ENCODE measurements around the gene PLIN3.
"Not testable (repeated sequence)": the region's sequence is repeated elsewhere in the genome, so short reads cannot be mapped to it uniquely, and the experiment has no call there.

Gene PLIN3, protein sequence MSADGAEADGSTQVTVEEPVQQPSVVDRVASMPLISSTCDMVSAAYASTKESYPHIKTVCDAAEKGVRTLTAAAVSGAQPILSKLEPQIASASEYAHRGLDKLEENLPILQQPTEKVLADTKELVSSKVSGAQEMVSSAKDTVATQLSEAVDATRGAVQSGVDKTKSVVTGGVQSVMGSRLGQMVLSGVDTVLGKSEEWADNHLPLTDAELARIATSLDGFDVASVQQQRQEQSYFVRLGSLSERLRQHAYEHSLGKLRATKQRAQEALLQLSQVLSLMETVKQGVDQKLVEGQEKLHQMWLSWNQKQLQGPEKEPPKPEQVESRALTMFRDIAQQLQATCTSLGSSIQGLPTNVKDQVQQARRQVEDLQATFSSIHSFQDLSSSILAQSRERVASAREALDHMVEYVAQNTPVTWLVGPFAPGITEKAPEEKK

DNA sequence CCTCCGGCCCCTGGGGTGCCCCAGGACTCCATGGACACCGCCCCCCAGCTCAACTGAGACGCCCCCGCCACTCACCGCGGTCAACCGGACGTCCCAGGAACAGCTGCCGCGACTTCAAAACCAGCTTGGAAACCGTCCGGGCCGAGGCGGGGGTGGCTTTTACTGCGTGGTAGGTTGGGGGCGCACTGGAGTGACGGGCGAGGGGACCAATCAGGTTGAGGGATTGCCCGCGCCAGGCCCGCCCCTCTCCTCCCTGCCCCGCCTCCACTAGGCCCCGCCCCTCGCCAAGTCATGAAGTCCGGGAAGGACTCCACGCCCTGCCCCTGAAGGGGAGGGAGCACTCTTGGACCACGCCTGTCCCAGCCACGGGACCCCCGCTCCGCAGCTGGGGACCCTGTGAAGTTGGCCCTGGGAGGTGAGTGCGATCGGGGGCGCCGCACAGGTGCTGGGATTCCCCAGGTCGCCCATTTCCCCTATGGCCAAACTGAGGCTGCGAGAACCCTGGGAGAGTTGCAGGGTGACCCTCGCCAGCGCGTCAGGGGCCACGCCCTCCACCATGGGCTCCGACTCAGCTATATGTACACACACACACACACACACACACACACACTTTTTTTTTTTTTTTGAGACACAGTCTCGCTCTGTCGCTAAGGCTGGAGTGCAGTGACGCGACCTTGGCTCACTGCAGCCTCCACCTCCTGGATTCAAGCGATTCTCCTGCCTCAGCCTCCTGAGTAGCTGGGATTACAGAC is at the start of gene PLIN3:
Gene PLIN3 (minus strand): TSS at position 134 of the 752 bp plus-strand sequence. CDS start 6,273 bp downstream, outside the sequence.
- DNase-seq (ENCODE audit: low read depth) = peak; percentile 78

DNA sequence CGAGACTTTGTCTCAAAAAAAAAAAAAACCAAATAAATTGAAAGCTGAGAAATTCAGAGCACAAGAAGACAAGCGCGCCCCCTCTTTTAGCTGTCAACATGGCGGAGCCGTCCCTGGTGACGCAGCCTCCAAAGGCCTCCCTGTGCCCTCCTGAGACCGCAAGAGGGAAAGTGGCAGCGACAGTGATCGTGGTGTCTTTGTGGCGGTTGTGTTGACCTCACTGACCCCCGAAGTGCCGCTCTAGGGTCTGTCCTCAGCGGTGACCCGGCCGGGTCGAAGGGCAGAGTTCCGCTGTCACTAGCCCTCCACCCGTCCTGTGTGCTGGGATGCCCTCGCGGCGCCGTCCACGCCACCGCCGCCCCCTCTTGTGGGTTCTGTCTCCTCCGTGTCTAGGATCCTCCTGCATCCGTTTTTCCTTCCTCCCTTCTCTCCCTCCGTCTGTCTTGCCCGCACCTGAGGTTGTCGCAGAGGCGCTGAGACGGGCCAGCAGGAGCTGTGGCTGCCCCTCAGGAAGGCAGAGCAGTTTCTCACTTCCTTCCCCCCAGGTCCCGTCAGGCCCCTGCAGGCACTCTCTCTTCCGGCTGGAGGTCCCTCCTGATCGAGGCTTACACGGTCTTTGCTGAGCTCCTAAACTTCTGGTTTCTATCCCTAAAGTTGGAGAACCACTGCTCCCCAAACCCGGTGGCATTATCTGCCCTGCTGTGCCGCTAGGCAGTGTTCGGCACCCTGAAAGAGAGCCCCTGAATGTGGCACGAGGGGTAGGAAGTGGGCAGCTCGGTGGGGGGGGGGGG is 49.0 kb upstream of the PLIN3 start:
- peak; percentile 28 for DNase-seq (ENCODE audit: low read depth)

DNA sequence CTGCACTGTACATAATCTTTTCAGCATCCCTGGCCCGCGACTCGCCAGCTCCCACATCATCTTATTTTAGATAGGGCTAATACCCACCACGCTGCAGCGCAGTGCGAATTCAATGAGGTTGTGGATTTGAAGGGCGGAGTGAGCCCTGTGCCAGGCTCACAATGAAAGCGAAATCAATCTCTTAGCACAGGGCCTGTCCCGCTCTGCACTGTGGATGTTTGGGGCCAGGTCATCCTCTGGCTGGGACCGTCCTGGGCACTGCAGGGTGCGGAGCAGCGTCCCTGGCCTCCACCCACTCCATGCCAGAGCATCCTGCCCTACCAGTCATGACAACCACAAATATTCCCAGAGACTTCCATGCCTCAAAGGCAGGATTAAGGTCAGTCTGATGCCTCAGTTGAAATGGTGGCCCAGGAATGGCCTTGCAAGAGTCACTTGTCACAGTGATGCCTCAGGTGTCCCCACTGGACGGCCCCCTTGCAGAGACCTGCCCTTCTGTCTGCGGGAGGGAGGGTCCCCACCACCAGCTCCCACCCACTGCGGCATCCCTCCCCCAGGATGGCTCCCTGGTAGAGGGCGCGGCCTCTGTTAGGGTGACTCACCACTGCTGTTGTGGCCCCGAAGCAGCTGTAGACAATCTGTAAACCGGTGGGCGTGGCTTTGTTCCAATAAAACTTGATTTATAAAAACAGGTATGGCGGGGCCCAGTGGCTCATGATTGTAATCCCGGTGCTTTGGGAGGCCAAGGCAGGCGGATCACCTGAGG is 47.5 kb upstream of the PLIN3 start:
- peak; percentile 65 for DNase-seq (ENCODE audit: low read depth)

DNA sequence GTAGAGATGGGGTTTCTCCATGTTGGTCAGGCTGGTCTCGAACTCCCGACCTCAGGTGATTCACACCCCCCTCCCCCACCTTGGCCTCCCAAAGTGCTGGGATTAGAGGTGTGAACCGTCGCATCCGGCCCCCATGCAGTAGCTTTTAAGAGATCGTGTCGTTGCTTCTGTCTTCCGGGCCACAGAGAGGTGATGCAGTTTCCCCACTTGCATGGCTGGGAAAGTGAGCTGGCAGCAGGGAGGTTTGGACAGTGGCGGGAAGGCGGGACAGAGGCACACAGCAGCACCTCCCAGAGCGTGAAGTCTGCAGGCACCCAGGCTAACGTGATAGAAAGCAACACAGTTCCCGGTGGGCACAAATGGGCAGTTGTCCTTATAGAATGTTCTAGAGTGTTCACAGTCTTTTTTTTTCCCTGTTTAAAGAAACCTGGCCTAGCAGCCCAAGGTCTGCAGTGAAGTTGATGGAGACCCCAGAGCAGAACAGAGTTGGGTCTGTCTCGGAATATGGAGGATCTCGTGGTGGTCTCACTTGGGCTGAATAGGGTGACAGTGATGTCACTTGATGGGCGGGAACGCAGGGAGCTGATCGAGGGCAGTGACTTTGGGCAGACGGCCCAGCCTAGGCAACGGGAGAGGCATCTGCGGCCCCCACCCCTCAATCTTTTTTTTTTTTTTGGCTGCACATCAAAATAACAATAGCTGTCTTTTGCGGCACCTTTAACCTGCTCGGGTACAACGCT is 46.7 kb upstream of the PLIN3 start:
- DNase-seq (ENCODE audit: low read depth) = peak; percentile 14

- peak; percentile 48 for DNase-seq (ENCODE audit: low read depth)
These were observed 44.6 kb upstream of the PLIN3 start for GRCh38 chr19:4911786-4912672.

DNA sequence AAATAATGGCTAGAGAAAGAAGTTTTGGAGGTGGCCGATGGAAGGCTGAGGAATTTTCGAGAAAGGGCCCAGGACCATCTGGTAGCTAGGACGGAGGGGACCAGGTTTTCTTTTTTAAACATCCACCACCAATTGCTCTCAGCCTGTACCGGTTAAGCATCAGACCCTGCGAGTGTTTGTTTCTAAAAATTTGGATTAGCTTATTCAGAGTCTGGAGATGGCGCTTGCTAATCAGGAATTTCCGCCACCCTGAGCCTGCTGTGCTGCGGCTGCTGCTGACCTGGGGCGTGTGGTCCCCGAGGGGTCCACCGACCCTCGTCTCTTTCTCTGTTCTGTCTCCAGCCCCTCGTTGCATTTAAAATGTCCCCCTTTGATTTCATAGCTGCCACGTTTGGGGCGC is 43.8 kb upstream of the PLIN3 start:
- DNase-seq (ENCODE audit: low read depth) = no peak

- no peak for DNase-seq (ENCODE audit: low read depth)
These were observed 43.3 kb upstream of the PLIN3 start for GRCh38 chr19:4910594-4911281.

- DNase-seq (ENCODE audit: low read depth) = peak; percentile 87
These were observed 42.6 kb upstream of the PLIN3 start for GRCh38 chr19:4909897-4910593.

DNA sequence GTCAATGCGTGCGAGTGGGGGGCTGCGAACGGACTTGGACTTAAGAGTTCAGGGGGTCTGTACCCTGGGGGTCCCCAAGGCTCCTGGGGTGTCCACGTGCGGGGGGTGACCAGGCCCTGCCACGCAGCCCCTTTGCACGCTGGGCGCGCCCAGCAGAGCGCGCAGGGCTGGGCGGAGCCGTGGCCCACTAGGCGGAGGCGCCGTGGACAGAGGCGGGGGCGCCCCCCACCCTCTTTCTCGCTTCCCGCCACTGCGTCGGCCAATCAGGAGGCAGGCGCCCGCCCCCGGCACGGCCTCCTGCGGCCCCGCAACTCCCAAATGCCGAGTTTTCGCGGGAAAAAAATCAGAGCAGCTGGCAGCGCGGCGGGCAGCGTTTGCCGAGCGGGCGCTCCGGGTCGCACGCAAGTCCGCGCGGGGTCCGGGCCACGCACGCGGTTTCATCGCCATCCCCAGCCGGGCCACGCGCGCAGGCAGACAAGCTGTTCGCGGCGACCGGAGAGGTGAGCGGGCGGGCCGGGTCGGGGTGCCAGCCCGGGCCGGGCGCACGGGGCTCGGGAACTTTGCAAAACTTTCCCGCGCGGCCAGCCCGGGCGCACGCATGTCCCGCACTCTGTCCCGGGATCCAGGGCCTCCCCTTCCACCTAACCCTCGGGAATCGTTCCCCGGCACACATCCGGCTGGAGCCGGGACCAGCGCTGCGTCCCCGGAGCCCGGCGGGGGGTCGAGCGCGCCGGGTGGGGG is 41.9 kb upstream of the PLIN3 start, which contains the start of gene UHRF1:
Gene UHRF1 (plus strand): TSS at position 346 of the 741 bp plus-strand sequence. CDS start 1,385 bp downstream, outside the sequence.
- no peak for DNase-seq (ENCODE audit: low read depth)

- DNase-seq (ENCODE audit: low read depth) = no peak
These were observed 41.3 kb upstream of the PLIN3 start for GRCh38 chr19:4908781-4909155.

DNA sequence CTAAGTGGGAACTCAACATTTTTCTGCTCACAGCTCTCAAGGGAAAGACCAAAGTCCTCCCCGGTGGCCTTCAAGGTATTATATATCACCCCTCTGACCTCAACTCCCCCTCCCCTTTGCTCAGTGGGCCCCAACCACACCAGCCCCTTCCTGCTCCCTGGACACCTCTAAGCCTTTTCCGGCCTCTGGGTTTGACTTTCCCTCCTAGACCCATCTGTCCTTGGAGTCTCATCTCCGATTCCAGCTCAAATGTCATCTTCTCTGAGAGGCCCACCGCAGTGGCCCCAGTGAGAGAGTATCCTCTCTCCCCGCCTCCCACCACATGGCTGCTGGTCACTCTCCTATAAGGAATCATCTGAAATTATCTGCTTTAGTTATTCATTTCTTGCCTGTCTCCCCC is 40.9 kb upstream of the PLIN3 start:
- DNase-seq (ENCODE audit: low read depth) = no peak

- no peak for DNase-seq (ENCODE audit: low read depth)
These were observed 39.5 kb upstream of the PLIN3 start for GRCh38 chr19:4906963-4907362.

- no peak for DNase-seq (ENCODE audit: low read depth)
These were observed 37.0 kb upstream of the PLIN3 start for GRCh38 chr19:4904481-4904880.

DNA sequence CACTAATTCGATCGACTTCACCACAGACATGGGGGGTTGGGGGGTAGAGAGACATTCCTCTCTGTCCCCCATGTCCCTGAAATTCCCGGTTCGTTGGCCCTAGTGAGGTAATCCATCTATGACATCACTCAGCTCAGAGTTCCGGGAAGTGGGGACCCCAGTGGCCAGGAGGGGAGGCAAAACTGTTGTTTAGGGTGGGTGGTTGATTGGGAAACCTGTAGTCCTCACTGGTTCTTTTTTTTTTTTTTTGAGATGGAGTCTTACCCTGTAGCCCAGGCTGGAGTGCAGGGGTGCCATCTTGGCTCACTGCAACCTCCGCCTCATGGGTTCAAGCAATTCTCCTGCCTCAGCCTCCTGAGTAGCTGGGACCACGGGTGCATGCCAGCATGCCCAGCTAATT is 35.3 kb upstream of the PLIN3 start, which contains the start of gene ARRDC5:
Gene ARRDC5 (minus strand): TSS at position 101 of the 400 bp plus-strand sequence. CDS start 71 bp downstream, at position 30.
- no peak for DNase-seq (ENCODE audit: low read depth)

DNA sequence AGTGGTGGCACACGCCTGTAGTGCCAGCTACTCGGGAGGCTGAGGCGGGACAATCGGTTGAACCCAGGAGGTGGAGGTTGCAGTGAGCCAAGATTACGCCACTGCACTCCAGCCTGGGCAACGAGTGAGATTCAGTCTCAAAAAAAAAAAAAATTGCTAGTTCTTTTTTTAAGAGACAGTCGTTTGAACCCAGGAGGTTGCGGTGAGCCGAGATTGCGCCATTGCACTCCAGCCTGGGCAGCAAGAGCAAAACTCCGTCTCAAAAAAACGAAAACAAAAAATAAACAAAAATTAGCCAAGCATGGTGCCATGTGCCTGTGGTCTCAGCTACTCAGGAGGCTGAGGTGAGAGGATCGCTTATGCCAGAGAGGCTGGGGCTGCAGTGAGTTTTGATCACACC is 33.4 kb upstream of the PLIN3 start:
- not testable (repeated sequence) for DNase-seq (ENCODE audit: low read depth)

DNA sequence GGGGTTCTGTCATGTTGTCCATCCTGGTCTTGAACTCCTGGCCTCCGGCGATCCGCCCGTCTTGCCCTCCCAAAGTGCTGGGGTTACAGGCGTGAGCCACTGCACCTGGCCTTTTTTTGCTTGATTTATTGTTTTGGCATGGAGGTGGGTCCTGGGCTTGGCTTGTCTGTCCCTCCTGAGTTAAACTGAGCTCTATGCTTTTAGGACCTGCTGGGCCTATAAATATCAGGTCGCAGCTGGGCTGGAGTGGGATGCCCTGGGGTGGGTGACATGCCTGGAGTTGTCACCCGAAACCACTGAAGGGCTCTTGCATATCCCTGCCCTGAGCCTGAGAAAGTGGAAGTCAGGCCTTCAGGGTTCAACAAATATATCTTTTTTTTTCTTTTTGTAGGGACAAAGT is 29.7 kb upstream of the PLIN3 start:
- no peak for DNase-seq (ENCODE audit: low read depth)

- DNase-seq (ENCODE audit: low read depth) = no peak
These were observed 28.9 kb upstream of the PLIN3 start for GRCh38 chr19:4896372-4896771.

DNA sequence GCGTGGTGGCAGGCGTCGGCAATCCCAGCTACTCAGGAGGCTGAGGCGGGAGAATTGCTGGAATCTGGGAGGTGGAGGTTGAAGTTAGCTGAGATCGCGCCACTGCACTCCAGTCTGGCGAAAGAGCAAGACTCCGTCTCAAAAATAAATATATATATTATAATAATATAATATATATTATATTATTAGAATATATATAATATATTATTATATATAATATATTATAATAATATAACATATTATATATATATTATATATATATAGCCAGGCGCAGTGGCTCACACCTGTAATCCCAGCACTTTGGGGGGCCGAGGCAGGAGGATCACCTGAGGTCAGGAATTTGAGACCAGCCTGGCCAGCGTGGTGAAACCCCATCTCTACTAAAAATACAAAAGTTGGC is 25.5 kb upstream of the PLIN3 start:
- not testable (repeated sequence) for DNase-seq (ENCODE audit: low read depth)
